ENCODE measurements around the gene RNF167. TPM values are rescaled to one million over a fixed set of nuclear protein-coding genes. Genes with fewer than 3 reads are reported as not detected.
"Not testable (repeated sequence)": the region's sequence is repeated elsewhere in the genome, so short reads cannot be mapped to it uniquely, and the experiment has no call there.

Gene RNF167
- total RNA-seq, 1 donor from 2014 or later: 119 TPM

DNA sequence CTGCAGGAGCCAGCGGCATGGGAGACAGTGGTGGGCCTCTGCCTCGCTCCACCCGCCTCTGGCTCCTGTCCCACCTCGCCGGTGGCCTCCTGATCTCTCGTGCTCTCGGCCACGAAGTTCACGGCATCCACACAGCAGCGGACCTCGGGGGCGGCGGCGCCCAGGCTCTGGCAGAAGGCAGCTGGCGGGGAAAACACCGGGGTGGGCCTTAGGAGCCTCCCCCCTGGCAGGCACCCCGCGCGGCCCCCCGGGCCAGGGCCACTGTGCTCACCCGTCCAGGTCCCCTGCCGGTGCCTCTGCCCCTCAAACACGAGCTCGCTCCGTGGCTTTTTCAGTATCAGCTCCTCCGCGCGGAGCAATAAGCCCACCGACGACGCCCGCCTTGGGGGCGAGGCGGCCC is 41.1 kb upstream of the RNF167 start:
- Mint-ChIP-seq H3K36me3 (ENCODE audit: low read depth) (peaks cover 12% of the 10 kb centered on the region), H3K4me3 (peak overlapping the region; percentile 53), H3K27ac (no peak overlapping the region), H3K4me1 (peaks cover 22% of the 10 kb centered on the region), H3K27me3 (peaks cover 3% of the 10 kb centered on the region), H3K9me3 (no peaks in the 10 kb centered on the region)
- no peak for DNase-seq
- intact Hi-C loops (cut with micrococcal nuclease): no loop called here

DNA sequence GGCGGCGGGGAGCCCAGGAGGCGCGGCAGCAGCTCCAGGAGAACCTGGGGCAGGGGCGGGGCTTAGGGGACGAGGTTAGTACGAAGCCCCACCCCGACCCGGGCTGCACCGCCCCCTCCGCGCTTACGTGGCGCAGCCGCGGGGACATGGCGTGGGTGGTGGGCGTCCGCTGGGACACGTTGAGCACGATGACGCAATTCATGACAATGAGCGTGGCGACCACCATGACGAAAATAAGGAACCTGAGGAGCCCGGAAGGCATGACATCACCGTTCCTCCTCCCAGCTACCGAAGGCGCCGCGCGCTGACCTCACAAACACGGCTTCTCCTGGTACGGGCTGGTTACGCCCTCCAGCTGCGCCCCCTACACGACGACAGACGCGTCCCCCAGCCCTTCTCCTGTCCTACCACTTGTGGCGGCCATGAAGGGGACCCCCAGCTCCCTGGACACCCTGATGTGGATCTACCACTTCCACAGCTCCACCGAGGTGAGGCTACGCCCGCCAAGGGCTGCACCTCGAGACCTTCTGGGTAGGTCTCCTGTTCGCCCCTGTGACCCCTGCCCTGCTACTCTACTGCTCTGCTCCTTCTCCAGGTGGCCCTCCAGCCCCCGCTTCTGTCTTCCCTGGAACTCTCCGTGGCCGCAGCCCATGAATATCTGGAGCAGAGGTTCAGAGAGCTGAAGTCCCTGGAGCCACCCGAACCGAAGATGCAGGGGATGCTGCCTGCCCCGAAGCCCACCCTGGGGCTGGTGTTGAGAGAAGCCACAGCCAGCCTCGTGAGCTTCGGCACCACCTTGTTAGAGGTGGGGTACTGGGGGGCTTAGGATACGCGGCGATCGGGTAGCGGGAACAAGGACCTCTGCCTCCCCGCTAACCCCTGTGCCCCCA is 40.5 kb upstream of the RNF167 start, which contains the start of gene C17orf107:
C17orf107 (plus strand) TSS at position 196 of the 890 bp plus-strand sequence; CDS start at position 423, 227 bp downstream.
- intact Hi-C loops (cut with micrococcal nuclease): loop anchor here (5.0 kb wide), 1 partner anchor 332 kb away; no protein-coding TSS in a partner anchor
- H3K4me1 Mint-ChIP-seq: peaks cover 22% of the 10 kb centered on the region
- no peaks in the 10 kb centered on the region for H3K9me3 Mint-ChIP-seq
- H3K36me3 Mint-ChIP-seq (ENCODE audit: low read depth): peaks cover 12% of the 10 kb centered on the region
- H3K27me3 Mint-ChIP-seq: peaks cover 3% of the 10 kb centered on the region
- H3K27ac Mint-ChIP-seq: peak within 1 kb of the TSS; percentile 86
- DNase-seq: peak; percentile 97
- H3K4me3 Mint-ChIP-seq: peak within 1 kb of the TSS; percentile 89

DNA sequence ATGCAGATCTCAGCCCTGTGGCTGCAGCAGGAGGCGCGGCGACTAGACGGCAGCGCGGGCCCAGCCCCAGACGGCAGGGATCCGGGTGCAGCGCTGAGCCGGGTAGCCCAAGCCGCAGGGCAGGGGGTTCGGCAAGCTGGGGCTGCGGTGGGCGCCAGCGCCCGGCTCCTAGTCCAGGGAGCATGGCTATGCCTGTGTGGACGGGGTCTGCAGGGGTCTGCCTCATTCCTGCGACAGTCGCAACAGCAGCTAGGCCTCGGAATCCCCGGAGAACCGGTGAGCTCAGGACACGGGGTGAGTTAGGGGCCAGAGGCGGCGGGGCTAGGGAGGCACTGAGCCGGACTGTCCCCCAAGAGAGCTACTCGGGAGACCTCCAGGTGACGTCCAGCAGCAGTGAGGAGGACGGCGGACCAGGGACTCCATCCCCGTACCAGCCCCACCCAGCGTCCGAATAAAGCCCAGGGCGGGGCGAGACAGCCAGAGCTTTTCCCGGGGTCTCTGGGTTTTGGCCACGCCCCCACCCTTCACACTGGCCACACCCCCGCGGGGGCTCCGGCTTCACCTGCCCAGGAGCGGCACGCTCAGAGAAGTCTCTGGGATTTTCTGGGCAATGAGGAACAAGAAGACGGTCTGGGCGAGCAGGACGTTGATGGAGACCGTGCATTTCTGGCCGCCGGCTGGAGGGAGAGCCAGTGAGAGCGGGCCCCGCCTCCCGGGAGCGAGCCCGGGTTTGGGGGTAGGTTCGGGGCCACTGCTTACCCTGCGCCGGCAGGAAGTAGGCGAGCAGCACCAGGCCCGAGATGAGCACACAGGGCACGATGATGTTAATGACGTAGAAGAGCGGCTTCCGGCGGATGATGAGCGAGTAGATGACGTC is 39.6 kb upstream of the RNF167 start:
- peak overlapping the region; percentile 89 for H3K4me3 Mint-ChIP-seq
- peak overlapping the region; percentile 41 for H3K27ac Mint-ChIP-seq
- peaks cover 8% of the 10 kb centered on the region for H3K36me3 Mint-ChIP-seq (ENCODE audit: low read depth)
- peaks cover 3% of the 10 kb centered on the region for H3K27me3 Mint-ChIP-seq
- H3K9me3 Mint-ChIP-seq: no peaks in the 10 kb centered on the region
- DNase-seq: peak; percentile 88
- peaks cover 22% of the 10 kb centered on the region for H3K4me1 Mint-ChIP-seq
- intact Hi-C loops (cut with micrococcal nuclease): loop anchor here (5.0 kb wide), 1 partner anchor 333 kb away; no protein-coding TSS in a partner anchor

DNA sequence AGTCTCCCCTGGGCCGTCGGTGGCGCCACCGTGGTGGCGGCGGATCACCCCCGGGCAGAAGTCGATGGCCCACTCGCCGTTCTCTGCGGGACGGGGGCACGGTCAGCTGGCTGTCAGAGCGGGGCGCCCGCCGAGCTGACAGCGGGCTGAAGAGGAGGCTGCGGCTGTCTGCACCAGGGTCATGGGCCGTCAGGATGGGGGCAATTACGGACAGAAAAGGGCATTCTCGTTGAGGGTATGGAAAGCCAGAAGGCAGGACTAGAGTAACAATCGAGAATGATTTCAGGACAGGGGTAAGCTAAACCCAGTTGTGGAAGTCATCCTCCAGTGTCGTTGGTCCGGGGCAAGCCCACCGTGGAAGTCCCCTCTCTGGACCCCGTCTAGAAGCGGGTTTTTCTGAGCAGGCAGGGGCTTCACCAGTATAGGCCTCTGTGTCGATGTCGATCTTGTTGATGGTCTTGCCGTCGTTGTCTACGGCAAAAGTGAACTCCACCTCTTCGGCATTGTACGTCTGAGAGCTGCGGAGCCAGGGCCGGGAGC is 38.9 kb upstream of the RNF167 start:
- Mint-ChIP-seq H3K36me3 (ENCODE audit: low read depth) (peaks cover 2% of the 10 kb centered on the region), H3K27me3 (peaks cover 3% of the 10 kb centered on the region), H3K9me3 (no peaks in the 10 kb centered on the region), H3K4me1 (peaks cover 22% of the 10 kb centered on the region), H3K4me3 (peak overlapping the region; percentile 89), H3K27ac (peak overlapping the region; percentile 41)
- DNase-seq: peak; percentile 66
- intact Hi-C loops (cut with micrococcal nuclease): loop anchor here (5.0 kb wide), 1 partner anchor 334 kb away; no protein-coding TSS in a partner anchor

DNA sequence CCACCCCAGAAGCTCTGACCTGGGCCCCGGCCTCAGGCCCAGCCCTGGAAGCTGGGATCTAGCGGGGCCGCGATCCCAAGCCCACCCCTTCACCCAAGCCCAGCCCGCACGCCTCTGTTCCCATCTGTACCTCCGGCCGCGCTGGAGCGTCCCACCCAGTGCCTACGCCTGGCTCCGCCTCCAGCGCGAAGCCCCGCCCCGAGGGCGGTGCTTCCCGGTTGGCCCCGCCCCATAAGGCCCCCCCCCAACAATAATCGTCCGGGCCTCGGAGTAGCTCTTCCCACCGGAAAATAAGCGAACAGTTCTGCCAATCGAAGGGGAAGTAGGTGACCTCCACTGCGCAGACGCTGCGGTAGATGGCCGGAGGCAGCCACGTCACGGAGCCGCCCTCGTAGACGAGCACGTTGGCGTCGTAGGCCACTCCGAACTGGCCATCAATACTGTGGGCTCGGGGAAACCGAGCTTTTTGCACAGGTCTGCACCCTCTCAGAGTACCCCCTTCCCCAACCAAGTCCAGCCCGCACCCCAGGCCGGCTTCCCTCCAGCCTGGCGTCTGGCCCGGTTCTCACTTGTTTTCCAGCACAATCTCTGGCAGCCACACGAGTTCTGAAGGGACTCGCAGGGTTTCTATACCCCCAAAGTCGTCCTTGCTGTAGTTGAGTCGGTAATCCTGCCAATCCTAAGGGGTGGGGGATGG is 38.3 kb upstream of the RNF167 start:
- Mint-ChIP-seq H3K4me1 (peaks cover 23% of the 10 kb centered on the region), H3K27ac (no peak overlapping the region), H3K9me3 (no peaks in the 10 kb centered on the region), H3K36me3 (ENCODE audit: low read depth) (no peaks in the 10 kb centered on the region), H3K4me3 (peak overlapping the region; percentile 89), H3K27me3 (peaks cover 4% of the 10 kb centered on the region)
- peak; percentile 70 for DNase-seq
- intact Hi-C loops (cut with micrococcal nuclease): loop anchor here (2.0 to 5.0 kb wide), 3 partner anchors 39 to 334 kb away; partner anchors contain the start of genes GLTPD2, RNF167 and SLC25A11

DNA sequence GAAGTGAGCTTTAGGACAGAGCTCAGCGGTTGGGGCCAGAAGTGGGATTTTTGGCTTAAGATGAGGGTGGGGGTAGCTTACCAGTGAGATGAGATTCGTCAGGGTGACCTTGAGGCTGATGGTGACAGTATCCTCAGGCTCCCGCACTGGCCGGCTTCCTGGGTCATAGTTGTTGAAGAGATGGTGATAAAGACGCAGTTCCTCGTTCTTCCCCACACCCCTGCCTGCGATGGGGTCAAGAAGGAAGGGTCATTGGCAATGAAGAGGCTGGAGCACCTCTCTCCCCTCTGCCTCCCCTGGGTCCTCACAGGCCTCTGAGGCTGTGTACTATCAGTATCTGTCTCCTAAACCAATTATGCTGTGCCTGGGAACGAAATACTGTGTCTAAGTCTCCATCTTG is 37.5 kb upstream of the RNF167 start:
- DNase-seq: no peak
- intact Hi-C loops (cut with micrococcal nuclease): loop anchor here (2.0 to 5.0 kb wide), 3 partner anchors 38 to 335 kb away; partner anchors contain the start of genes GLTPD2, RNF167 and SLC25A11
- no peaks in the 10 kb centered on the region for H3K36me3 Mint-ChIP-seq (ENCODE audit: low read depth)
- peaks cover 6% of the 10 kb centered on the region for H3K27me3 Mint-ChIP-seq
- peaks cover 26% of the 10 kb centered on the region for H3K4me1 Mint-ChIP-seq
- no peaks in the 10 kb centered on the region for H3K9me3 Mint-ChIP-seq
- H3K4me3 Mint-ChIP-seq: no peak overlapping the region
- no peak overlapping the region for H3K27ac Mint-ChIP-seq

DNA sequence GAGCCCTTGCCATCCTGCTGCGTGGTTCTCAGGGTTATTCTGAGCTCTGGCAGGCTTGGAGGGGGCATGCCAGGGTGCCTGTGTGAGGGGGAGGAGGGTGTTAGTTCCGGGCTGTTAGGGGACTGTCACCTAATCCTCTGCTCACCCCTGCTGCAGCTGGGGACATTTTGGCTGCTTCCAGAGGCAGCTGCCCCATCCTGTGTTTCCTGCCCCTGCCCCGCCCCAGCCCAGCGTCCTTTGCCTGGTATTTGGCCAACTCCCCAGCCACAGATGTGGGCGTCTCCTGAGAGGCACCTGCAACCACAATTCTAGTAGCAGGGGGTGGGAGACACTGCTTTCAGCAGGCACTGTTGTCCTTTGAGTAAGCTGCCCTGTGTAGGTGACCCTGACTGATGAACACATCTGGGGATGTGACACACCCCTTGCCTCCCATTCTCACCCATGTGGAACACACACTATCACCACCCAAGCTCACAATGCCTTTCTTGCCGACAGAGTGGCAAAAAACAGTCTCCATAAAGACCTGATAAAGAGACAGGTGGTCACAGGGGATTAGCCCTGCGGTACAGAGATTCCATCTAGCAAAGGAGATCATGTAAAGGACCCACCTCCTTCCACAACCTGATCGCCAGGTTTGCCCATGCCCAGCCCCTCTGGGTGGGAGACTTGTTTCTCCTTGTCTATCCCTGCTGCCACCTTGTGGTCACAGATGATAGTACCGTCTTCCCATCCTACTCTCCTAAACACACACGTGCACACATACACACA is 36.8 kb upstream of the RNF167 start, which contains the start of gene CHRNE:
CHRNE (minus strand) TSS at position 48 of the 768 bp plus-strand sequence; CDS start at position 13, 35 bp downstream.
- H3K4me1 Mint-ChIP-seq: peaks cover 26% of the 10 kb centered on the region
- no peaks in the 10 kb centered on the region for H3K9me3 Mint-ChIP-seq
- intact Hi-C loops (cut with micrococcal nuclease): loop anchor here (2.0 to 5.0 kb wide), 3 partner anchors 38 to 336 kb away; partner anchors contain the start of genes GLTPD2, RNF167 and SLC25A11
- no peaks in the 10 kb centered on the region for H3K36me3 Mint-ChIP-seq (ENCODE audit: low read depth)
- H3K27me3 Mint-ChIP-seq: peaks cover 6% of the 10 kb centered on the region
- peak within 1 kb of the TSS; percentile 30 for H3K27ac Mint-ChIP-seq
- DNase-seq: peak; percentile 93
- peak within 1 kb of the TSS; percentile 30 for H3K4me3 Mint-ChIP-seq

DNA sequence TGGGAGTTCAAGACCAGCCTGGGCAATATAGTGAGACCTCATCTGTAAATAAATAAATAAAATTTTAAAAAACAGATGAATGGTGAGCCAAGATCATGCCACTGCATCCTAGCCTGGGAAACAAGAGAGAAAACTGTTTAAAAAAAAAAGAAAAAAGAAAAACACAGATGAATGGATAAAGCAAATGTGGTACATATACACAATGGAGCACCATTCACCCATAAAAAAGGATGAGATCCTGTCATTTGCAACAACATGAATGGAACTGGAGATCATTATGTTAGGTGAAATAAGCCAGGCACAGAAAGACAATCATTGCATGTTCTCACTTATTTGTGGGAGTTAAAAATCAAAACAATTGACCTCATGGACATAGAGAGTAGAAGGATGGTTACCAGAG is 33.4 kb upstream of the RNF167 start:
- H3K27ac Mint-ChIP-seq; H3K9me3 Mint-ChIP-seq; H3K4me3 Mint-ChIP-seq; DNase-seq; H3K27me3 Mint-ChIP-seq; H3K36me3 Mint-ChIP-seq (ENCODE audit: low read depth); intact Hi-C loops (cut with micrococcal nuclease): not testable (repeated sequence)
- peaks cover 19% of the 10 kb centered on the region for H3K4me1 Mint-ChIP-seq

DNA sequence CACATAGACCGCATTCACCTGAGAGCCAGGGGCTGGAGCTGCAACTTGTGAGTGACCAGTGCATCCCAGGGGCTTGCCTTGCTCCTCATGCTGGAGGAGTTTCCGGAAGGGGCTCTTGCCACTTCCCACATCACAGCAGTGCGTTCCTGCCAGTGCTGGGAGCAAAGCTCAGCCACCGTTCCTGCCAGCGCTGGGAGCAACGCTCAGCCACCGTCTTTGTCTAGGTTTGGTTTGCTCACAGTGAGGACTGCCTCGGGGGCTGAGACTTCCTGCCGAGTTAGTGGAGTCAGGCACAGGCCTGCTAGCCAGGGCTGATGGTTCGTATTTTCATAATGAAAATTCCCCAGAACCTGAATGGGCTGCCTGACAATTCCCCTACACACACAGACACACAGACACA is 31.8 kb upstream of the RNF167 start:
- peak; percentile 69 for DNase-seq
- Mint-ChIP-seq H3K36me3 (ENCODE audit: low read depth) (no peaks in the 10 kb centered on the region), H3K4me3 (no peak overlapping the region), H3K27ac (no peak overlapping the region), H3K4me1 (peaks cover 10% of the 10 kb centered on the region), H3K9me3 (no peaks in the 10 kb centered on the region), H3K27me3 (peaks cover 8% of the 10 kb centered on the region)
- intact Hi-C loops (cut with micrococcal nuclease): loop anchor here (2.0 kb wide), 2 partner anchors 78 to 154 kb away; partner anchors contain the start of gene CAMTA2

DNA sequence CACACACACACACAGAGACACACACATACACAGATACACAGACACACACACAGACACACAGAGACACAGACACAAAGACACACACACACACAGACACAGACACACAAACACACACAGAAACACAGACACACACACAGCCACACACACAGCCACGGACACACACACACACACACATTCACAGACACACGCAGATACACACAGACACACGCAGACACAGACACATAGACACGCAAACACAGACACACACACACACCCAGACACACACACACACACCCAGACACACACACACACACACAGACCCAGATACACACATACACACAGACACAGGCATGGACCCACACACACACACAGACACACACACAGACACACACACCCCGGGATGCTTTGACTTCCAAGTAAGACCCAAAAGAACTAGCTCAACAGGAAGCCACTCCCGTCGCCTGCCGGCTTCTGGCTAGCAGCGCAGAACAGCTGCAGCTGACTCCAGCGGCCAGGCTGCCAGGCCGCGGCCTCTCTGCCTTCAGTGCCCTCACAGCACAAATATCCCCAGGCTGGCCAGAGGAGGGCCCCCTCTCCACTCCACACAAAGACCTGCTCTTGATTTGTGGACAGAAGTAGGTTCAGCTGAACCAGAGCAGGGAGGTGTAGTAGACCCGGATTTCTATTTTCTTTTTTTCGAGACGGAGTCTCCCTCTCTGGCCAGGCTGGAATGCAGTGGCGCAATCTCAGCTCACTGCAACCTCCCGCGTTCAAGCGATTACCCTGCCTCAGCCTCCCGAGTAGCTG is 31.2 kb upstream of the RNF167 start:
- H3K9me3 Mint-ChIP-seq: no peaks in the 10 kb centered on the region
- peaks cover 8% of the 10 kb centered on the region for H3K27me3 Mint-ChIP-seq
- no peak overlapping the region for H3K4me3 Mint-ChIP-seq
- H3K4me1 Mint-ChIP-seq: peaks cover 6% of the 10 kb centered on the region
- intact Hi-C loops (cut with micrococcal nuclease): loop anchor here (1.0 to 2.0 kb wide), 3 partner anchors 58 to 154 kb away; partner anchors contain the start of genes CAMTA2 and SPAG7
- no peaks in the 10 kb centered on the region for H3K36me3 Mint-ChIP-seq (ENCODE audit: low read depth)
- H3K27ac Mint-ChIP-seq: no peak overlapping the region
- peak; percentile 93 for DNase-seq

DNA sequence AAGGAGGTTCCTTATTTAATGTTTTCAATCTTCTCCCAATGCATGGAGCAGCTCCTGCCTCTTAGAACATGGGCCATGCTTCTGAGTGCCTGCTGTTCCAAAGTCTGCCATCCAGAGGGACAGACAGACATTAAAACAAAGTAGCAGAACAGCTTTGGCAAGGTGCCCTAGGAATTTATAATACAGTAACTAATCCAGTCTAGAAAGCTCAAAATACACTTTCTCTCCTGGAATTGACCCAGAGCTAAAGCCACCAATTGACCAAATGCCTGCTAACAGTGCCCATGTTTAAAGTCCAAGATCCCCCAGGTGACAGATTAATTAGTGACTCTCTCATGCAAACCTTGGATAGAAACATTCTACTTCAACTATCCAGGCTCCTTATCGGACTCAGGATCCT is 26.1 kb upstream of the RNF167 start:
- DNase-seq: no peak
- Mint-ChIP-seq H3K27ac (no peak overlapping the region), H3K27me3 (peaks cover 5% of the 10 kb centered on the region), H3K4me3 (no peak overlapping the region), H3K36me3 (ENCODE audit: low read depth) (no peaks in the 10 kb centered on the region), H3K4me1 (peaks cover 3% of the 10 kb centered on the region), H3K9me3 (no peaks in the 10 kb centered on the region)
- intact Hi-C loops (cut with micrococcal nuclease): no loop called here
